Natural killer cell (primary cell): ENCODE data around the gene SH3RF2. TPM values are rescaled to one million over a fixed set of nuclear protein-coding genes. Genes with fewer than 3 reads are reported as not detected.

Source experiments
- ATAC-seq, 3 donors: fragments of 150-1000 bp in 2 of 3; fragments of 200-7000 bp in 1 of 3; cut with Tn5 transposase; 1 replicate in 1 of 3; 2 replicates in 2 of 3; pipeline ENCODE4 v1.10.0; 2021; ENCODE audit warnings: mild to moderate bottlenecking in 2 of 3, moderate library complexity in 2 of 3
- DNase-seq, 2 donors: peaks; one replicate each; pipeline versions ENCODE4 v3.0.0 to v3.0.0-alpha.2; 2013 to 2021; ENCODE audit warnings: mixed read lengths in 1 of 2
- H3K27ac ChIP-seq: one replicate; pipeline ENCODE4 v1.5.1; 2013; ENCODE audit warnings: mild to moderate bottlenecking, low read length
- H3K27me3 ChIP-seq: one replicate; pipeline ENCODE4 v1.6.1; 2013; ENCODE audit warnings: low read length; ENCODE audit not compliant: control insufficient read depth, insufficient read depth
- H3K36me3 ChIP-seq: one replicate; pipeline ENCODE4 v1.6.1; 2013; ENCODE audit warnings: low read length; ENCODE audit not compliant: control insufficient read depth, insufficient read depth
- H3K4me1 ChIP-seq: one replicate; pipeline ENCODE4 v1.6.1; 2013; ENCODE audit warnings: low read length; ENCODE audit not compliant: control insufficient read depth, insufficient read depth
- H3K4me3 ChIP-seq: one replicate; pipeline ENCODE4 v1.5.1; 2013; ENCODE audit warnings: low read length
- H3K9me3 ChIP-seq: one replicate; pipeline ENCODE4 v1.6.1; 2013; ENCODE audit warnings: low read length; ENCODE audit not compliant: control insufficient read depth, insufficient read depth
- H3K27ac Mint-ChIP-seq, 2 donors: one replicate each; pipeline ENCODE4 v1.8.0; 2022; ENCODE audit warnings: mild to moderate bottlenecking in 2 of 2, mixed read lengths in 2 of 2, moderate library complexity in 1 of 2
- H3K27me3 Mint-ChIP-seq, 2 donors: one replicate each; pipeline ENCODE4 v1.8.0; 2022; ENCODE audit warnings: low read depth in 2 of 2, mixed read lengths in 2 of 2
- H3K36me3 Mint-ChIP-seq: one replicate; pipeline ENCODE4 v1.8.0; 2022; ENCODE audit warnings: mixed read lengths
- H3K4me1 Mint-ChIP-seq, 2 donors: one replicate each; pipeline ENCODE4 v1.8.0; 2022; ENCODE audit warnings: mixed read lengths in 2 of 2
- H3K4me3 Mint-ChIP-seq: one replicate; pipeline ENCODE4 v1.8.0; 2022; ENCODE audit warnings: mild to moderate bottlenecking, moderate library complexity, mixed read lengths
- H3K9me3 Mint-ChIP-seq, 2 donors: one replicate each; pipeline ENCODE4 v1.8.0; 2022; ENCODE audit warnings: mixed read lengths in 2 of 2
- CTCF ChIP-seq: fragments of 200-600 bp; IDR thresholded peaks from one replicate; pipeline ENCODE4 v1.8.0; 2022; ENCODE audit warnings: antibody characterized with exemption
- WGBS: methylation state at CpG from one replicate; pipeline ENCODE4 v1.1.7; 2013; ENCODE audit warnings: missing lambda C conversion rate; ENCODE audit not compliant: insufficient coverage; 5-methylcytosine and 5-hydroxymethylcytosine counted together
- intact Hi-C: fragments of 100-400 bp; cut with micrococcal nuclease; formaldehyde crosslinking; loops from one replicate; pipeline ENCODE4 v1.14.2; 2022
- total RNA-seq, 4 donors: library from RNA; stranded (reverse); fragments of 120-200 nt in 1 of 4; gene quantifications; one replicate each; pipeline versions ENCODE4 v1.2.3 to v1.2.4, GENCODE V29; 2013 to 2022

The SH3RF2 gene
- total RNA-seq, 3 donors from 2014 or later (not counting 1 experiment from before 2014, with no cell fraction given): 0.28 to 0.35 TPM; not detected in 1

- intact Hi-C loops: no loop called here
- H3K9me3 ChIP-seq: no peaks in the 10 kb centered on the region
- Mint-ChIP-seq H3K9me3 (no peaks in the 10 kb centered on the region), H3K4me3 (no peak overlapping the region), H3K4me1 (no peaks in the 10 kb centered on the region), H3K36me3 (no peaks in the 10 kb centered on the region), H3K27me3 (no peaks in the 10 kb centered on the region), H3K27ac (no peak overlapping the region)
- no peak overlapping the region for H3K27ac ChIP-seq
- ATAC-seq (no peak), DNase-seq (no peak)
- no peaks in the 10 kb centered on the region for H3K4me1 ChIP-seq
- 65% methylated on average over 4 of the region's 7 CpGs for WGBS
- no peak overlapping the region for H3K4me3 ChIP-seq
- no peak for TF ChIP-seq CTCF
- no peaks in the 10 kb centered on the region for H3K36me3 ChIP-seq
- no peaks in the 10 kb centered on the region for H3K27me3 ChIP-seq
Observed at GRCh38 chr5:145979270-145980223, 43.2 kb downstream of the SH3RF2 start.

GRCh38 chr5:145980259-145980658 lies 43.9 kb downstream of the SH3RF2 start:
- H3K36me3 ChIP-seq: no peaks in the 10 kb centered on the region
- no peaks in the 10 kb centered on the region for H3K4me1 Mint-ChIP-seq
- no peak for TF ChIP-seq CTCF

GRCh38 chr5:145980718-145981117 lies 44.3 kb downstream of the SH3RF2 start:
- Mint-ChIP-seq H3K27ac (no peak overlapping the region), H3K9me3 (no peaks in the 10 kb centered on the region), H3K27me3 (no peaks in the 10 kb centered on the region), H3K4me3 (no peak overlapping the region), H3K36me3 (no peaks in the 10 kb centered on the region), H3K4me1 (no peaks in the 10 kb centered on the region)
- no peak for DNase-seq
- Histone ChIP-seq H3K36me3 (no peaks in the 10 kb centered on the region), H3K9me3 (no peaks in the 10 kb centered on the region), H3K27me3 (no peaks in the 10 kb centered on the region), H3K4me1 (no peaks in the 10 kb centered on the region), H3K27ac (no peak overlapping the region), H3K4me3 (no peak overlapping the region)
- intact Hi-C loops: no loop called here
- no peak for TF ChIP-seq CTCF
- 89% methylated on average over 2 of the region's 2 CpGs for WGBS
- no peak for ATAC-seq

More at GRCh38 chr5:145980259-145980658, 43.9 kb downstream of the SH3RF2 start:
- Mint-ChIP-seq H3K27ac (no peak overlapping the region), H3K36me3 (no peaks in the 10 kb centered on the region), H3K4me3 (no peak overlapping the region), H3K27me3 (no peaks in the 10 kb centered on the region), H3K9me3 (no peaks in the 10 kb centered on the region)
- H3K27ac ChIP-seq: no peak overlapping the region
- no peak for ATAC-seq
- WGBS: 86% methylated on average over 1 of the region's 1 CpG
- no peak overlapping the region for H3K4me3 ChIP-seq
- H3K4me1 ChIP-seq: no peaks in the 10 kb centered on the region
- no peak for DNase-seq
- no peaks in the 10 kb centered on the region for H3K27me3 ChIP-seq
- intact Hi-C loops: no loop called here
- no peaks in the 10 kb centered on the region for H3K9me3 ChIP-seq
